ENCODE data around the gene GNAQ. TPM values are rescaled to one million over a fixed set of nuclear protein-coding genes. Genes with fewer than 3 reads are reported as not detected.

GNAQ gene
- total and polyA plus RNA-seq, 2 experiments from 2014 or later = 21.1 to 43.1 TPM

GRCh38 chr9:77819657-77820056 lies 212.0 kb downstream of the GNAQ start:
- Histone ChIP-seq H4K20me1 (replicated peaks; ENCODE audit: insufficient read depth) (no peaks in the 10 kb centered on the region), H3K79me2 (replicated peaks; ENCODE audit: insufficient read depth) (no peaks in the 10 kb centered on the region), H3F3A (replicated peaks; ENCODE audit: low read depth) (no peaks in the 10 kb centered on the region), H2AFZ (no peak overlapping the region), H3K4me3 (no peak overlapping the region), H3K4me1 (ENCODE audit: insufficient read depth) (no peaks in the 10 kb centered on the region), H3K27me3 (ENCODE audit: insufficient read depth) (no peaks in the 10 kb centered on the region), H3K9me2 (ENCODE audit: insufficient read depth) (no peaks in the 10 kb centered on the region), H3K36me3 (ENCODE audit: insufficient read depth) (no peaks in the 10 kb centered on the region), H3K4me2 (no peak overlapping the region), H3K27ac (ENCODE audit: low read depth) (no peak overlapping the region)
- H3K4me3 Mint-ChIP-seq = no peak overlapping the region
- peaks cover 3% of the 10 kb centered on the region; the same call in 1 of the 3 replicates for H3K36me3 Mint-ChIP-seq (ENCODE audit: low read depth)
- no peak for TF ChIP-seq REST (IDR thresholded peaks at IDR 0.05; ENCODE audit: unreplicated experiment)
- no peak for TF ChIP-seq ZNF114 (CRISPR knock-in tag; IDR thresholded peaks at IDR 0.05)
- TF ChIP-seq CREB1 (CRISPR knock-in tag; IDR thresholded peaks at IDR 0.05; ENCODE audit: low read depth) = no peak
- TF ChIP-seq EZH2 (IDR thresholded peaks at IDR 0.05; ENCODE audit: low read depth, unreplicated experiment) = no peak
- no peak for TF ChIP-seq NANOG (IDR thresholded peaks at IDR 0.05; ENCODE audit: borderline replicate concordance)
- TF ChIP-seq ETS1 (IDR thresholded peaks at IDR 0.05) = no peak
- TF ChIP-seq POLR2AphosphoS5 (IDR thresholded peaks at IDR 0.05; ENCODE audit: low read depth) = no peak
- TF ChIP-seq ZNF462 (CRISPR knock-in tag; IDR thresholded peaks at IDR 0.05) = no peak
- TF ChIP-seq JUNB (IDR thresholded peaks at IDR 0.05; ENCODE audit: unreplicated experiment) = no peak
- TF ChIP-seq ZNF331 (CRISPR knock-in tag; IDR thresholded peaks at IDR 0.05; ENCODE audit: low read depth) = no peak
- TF ChIP-seq EZH2phosphoT487 (IDR thresholded peaks at IDR 0.05; ENCODE audit: unreplicated experiment) = no peak
- no peak for TF ChIP-seq STAT1 (IDR thresholded peaks at IDR 0.05; ENCODE audit: unreplicated experiment)
- H3K27me3 Mint-ChIP-seq (ENCODE audit: insufficient read depth, low read depth, poor library complexity) = no peaks in the 10 kb centered on the region
- ATAC-seq = no peak
- H3K9me3 Mint-ChIP-seq = no peaks in the 10 kb centered on the region
- peaks cover 5% of the 10 kb centered on the region; the same call in 1 of the 3 replicates for H3K4me1 Mint-ChIP-seq
- no peak for DNase-seq (ENCODE audit: low spot score)
- no peak overlapping the region for H3K27ac Mint-ChIP-seq
